Dedifferentiated amniotic fluid mesenchymal stem cell (primary cell): ENCODE data around the gene MME.

Experiments
- DNase-seq: peaks from one replicate; pipeline ENCODE4 v3.0.0-alpha.2; 2016; ENCODE audit errors: extremely low spot score

Gene MME

GRCh38 chr3:155232605-155233004, 152.5 kb downstream of the MME start:
- DNase-seq = peak; percentile 87

- DNase-seq = peak; percentile 57
These were observed 153.1 kb downstream of the MME start for GRCh38 chr3:155233213-155233612.
